ENCODE data around the gene SNX24. TPM values are rescaled to one million over a fixed set of nuclear protein-coding genes. Genes with fewer than 3 reads are reported as not detected.

Gene SNX24
- total and polyA plus RNA-seq, 9 of the 15 experiments (the other 6 are each of a cell fraction or from before 2014, with no cell fraction given) = 5.3 to 10.1 (median 7.9) TPM

DNA sequence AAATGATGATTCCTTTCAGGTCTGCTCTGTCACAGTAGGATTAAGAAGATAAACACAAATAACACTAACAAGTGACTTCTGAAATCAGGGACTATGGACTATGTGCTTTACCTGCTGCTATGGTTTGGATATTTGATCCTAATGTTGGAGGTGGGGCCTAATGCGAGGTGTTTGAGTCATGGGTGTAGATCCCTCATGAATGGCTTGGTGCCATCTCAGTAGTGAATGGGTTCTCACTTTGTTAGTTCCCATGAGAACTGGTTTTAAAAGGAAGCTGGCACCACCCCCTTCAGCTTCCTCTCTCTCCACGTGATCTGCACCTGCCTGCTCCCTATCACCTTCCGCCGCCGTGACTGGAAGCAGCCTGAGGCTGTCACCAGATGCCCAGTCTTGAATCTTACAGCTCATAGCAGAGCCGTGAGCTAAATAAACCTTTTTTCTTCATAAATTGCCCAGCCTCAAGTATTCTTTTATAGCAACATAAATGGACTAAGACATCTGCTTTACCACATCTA, 187.8 kb downstream of the SNX24 start:
- FAIRE-seq = no peak

More for the DNA sequence above, 187.8 kb downstream of the SNX24 start:
- no peak for ATAC-seq
- DNase-seq (ENCODE audit: extremely low read depth in 1 of 4, low spot score in 3 of 4) = no peak
- WGBS (ENCODE audit: insufficient coverage, low coverage, missing lambda C conversion rate) = 22% methylated on average over 6 of the region's 6 CpGs
- ChIA-PET POLR2A (no interaction called here), CTCF (ENCODE audit: low intra/inter-chr PET ratio) (no interaction called here)
- Histone ChIP-seq H3K27me3 (ENCODE audit: control insufficient read depth in 2 of 2, insufficient read depth in 2 of 2, low read length in 2 of 2) (peaks cover 7 to 24% of the 10 kb centered on the region in 2 experiments; a peak in 4 of 5 replicates), H3K9me1 (ENCODE audit: control insufficient read depth, insufficient read depth, low read length) (no peaks in the 10 kb centered on the region), H3K36me3 (ENCODE audit: control insufficient read depth, insufficient read depth, low read length) (no peaks in the 10 kb centered on the region), H3K9ac (ENCODE audit: insufficient read depth in 1 of 2, low read depth in 2 of 2, low read length in 2 of 2) (no peak overlapping the region), H2AFZ (ENCODE audit: low read depth, low read length) (no peak overlapping the region), H3K4me1 (replicated peaks in 1 of 2; ENCODE audit: control insufficient read depth in 2 of 2, insufficient read depth in 2 of 2, low read length in 2 of 2) (peaks cover 2 to 18% of the 10 kb centered on the region in 2 experiments; a peak in 2 of 5 replicates), H3K27ac (ENCODE audit: extremely low read depth, low read depth, low read length) (no peak overlapping the region), H4K20me1 (replicated peaks; ENCODE audit: control insufficient read depth, insufficient read depth, low read length) (no peaks in the 10 kb centered on the region), H3K79me2 (ENCODE audit: control insufficient read depth, insufficient read depth, low read length) (no peaks in the 10 kb centered on the region), H3K4me2 (ENCODE audit: insufficient read depth, low read length) (no peak overlapping the region), H3K4me3 (no peak overlapping the region), H3K9me3 (replicated peaks; ENCODE audit: control insufficient read depth, insufficient read depth, low read depth, low read length) (no peaks in the 10 kb centered on the region)
- intact Hi-C loops (cut with micrococcal nuclease) = loop anchor here (10.0 kb wide), 1 partner anchor 582 kb away; no protein-coding TSS in a partner anchor
- no TSS peak for BruUV-seq (replicated peaks)
- TF ChIP-seq, protein P1, sequence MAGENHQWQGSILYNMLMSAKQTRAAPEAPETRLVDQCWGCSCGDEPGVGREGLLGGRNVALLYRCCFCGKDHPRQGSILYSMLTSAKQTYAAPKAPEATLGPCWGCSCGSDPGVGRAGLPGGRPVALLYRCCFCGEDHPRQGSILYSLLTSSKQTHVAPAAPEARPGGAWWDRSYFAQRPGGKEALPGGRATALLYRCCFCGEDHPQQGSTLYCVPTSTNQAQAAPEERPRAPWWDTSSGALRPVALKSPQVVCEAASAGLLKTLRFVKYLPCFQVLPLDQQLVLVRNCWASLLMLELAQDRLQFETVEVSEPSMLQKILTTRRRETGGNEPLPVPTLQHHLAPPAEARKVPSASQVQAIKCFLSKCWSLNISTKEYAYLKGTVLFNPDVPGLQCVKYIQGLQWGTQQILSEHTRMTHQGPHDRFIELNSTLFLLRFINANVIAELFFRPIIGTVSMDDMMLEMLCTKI (IDR thresholded peaks at IDR 0.05; ENCODE audit: partially characterized antibody) = no peak
- TF ChIP-seq, protein P2, sequence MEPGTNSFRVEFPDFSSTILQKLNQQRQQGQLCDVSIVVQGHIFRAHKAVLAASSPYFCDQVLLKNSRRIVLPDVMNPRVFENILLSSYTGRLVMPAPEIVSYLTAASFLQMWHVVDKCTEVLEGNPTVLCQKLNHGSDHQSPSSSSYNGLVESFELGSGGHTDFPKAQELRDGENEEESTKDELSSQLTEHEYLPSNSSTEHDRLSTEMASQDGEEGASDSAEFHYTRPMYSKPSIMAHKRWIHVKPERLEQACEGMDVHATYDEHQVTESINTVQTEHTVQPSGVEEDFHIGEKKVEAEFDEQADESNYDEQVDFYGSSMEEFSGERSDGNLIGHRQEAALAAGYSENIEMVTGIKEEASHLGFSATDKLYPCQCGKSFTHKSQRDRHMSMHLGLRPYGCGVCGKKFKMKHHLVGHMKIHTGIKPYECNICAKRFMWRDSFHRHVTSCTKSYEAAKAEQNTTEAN (CRISPR knock-in tag; IDR thresholded peaks at IDR 0.05) = no peak
- TF ChIP-seq, protein P3, sequence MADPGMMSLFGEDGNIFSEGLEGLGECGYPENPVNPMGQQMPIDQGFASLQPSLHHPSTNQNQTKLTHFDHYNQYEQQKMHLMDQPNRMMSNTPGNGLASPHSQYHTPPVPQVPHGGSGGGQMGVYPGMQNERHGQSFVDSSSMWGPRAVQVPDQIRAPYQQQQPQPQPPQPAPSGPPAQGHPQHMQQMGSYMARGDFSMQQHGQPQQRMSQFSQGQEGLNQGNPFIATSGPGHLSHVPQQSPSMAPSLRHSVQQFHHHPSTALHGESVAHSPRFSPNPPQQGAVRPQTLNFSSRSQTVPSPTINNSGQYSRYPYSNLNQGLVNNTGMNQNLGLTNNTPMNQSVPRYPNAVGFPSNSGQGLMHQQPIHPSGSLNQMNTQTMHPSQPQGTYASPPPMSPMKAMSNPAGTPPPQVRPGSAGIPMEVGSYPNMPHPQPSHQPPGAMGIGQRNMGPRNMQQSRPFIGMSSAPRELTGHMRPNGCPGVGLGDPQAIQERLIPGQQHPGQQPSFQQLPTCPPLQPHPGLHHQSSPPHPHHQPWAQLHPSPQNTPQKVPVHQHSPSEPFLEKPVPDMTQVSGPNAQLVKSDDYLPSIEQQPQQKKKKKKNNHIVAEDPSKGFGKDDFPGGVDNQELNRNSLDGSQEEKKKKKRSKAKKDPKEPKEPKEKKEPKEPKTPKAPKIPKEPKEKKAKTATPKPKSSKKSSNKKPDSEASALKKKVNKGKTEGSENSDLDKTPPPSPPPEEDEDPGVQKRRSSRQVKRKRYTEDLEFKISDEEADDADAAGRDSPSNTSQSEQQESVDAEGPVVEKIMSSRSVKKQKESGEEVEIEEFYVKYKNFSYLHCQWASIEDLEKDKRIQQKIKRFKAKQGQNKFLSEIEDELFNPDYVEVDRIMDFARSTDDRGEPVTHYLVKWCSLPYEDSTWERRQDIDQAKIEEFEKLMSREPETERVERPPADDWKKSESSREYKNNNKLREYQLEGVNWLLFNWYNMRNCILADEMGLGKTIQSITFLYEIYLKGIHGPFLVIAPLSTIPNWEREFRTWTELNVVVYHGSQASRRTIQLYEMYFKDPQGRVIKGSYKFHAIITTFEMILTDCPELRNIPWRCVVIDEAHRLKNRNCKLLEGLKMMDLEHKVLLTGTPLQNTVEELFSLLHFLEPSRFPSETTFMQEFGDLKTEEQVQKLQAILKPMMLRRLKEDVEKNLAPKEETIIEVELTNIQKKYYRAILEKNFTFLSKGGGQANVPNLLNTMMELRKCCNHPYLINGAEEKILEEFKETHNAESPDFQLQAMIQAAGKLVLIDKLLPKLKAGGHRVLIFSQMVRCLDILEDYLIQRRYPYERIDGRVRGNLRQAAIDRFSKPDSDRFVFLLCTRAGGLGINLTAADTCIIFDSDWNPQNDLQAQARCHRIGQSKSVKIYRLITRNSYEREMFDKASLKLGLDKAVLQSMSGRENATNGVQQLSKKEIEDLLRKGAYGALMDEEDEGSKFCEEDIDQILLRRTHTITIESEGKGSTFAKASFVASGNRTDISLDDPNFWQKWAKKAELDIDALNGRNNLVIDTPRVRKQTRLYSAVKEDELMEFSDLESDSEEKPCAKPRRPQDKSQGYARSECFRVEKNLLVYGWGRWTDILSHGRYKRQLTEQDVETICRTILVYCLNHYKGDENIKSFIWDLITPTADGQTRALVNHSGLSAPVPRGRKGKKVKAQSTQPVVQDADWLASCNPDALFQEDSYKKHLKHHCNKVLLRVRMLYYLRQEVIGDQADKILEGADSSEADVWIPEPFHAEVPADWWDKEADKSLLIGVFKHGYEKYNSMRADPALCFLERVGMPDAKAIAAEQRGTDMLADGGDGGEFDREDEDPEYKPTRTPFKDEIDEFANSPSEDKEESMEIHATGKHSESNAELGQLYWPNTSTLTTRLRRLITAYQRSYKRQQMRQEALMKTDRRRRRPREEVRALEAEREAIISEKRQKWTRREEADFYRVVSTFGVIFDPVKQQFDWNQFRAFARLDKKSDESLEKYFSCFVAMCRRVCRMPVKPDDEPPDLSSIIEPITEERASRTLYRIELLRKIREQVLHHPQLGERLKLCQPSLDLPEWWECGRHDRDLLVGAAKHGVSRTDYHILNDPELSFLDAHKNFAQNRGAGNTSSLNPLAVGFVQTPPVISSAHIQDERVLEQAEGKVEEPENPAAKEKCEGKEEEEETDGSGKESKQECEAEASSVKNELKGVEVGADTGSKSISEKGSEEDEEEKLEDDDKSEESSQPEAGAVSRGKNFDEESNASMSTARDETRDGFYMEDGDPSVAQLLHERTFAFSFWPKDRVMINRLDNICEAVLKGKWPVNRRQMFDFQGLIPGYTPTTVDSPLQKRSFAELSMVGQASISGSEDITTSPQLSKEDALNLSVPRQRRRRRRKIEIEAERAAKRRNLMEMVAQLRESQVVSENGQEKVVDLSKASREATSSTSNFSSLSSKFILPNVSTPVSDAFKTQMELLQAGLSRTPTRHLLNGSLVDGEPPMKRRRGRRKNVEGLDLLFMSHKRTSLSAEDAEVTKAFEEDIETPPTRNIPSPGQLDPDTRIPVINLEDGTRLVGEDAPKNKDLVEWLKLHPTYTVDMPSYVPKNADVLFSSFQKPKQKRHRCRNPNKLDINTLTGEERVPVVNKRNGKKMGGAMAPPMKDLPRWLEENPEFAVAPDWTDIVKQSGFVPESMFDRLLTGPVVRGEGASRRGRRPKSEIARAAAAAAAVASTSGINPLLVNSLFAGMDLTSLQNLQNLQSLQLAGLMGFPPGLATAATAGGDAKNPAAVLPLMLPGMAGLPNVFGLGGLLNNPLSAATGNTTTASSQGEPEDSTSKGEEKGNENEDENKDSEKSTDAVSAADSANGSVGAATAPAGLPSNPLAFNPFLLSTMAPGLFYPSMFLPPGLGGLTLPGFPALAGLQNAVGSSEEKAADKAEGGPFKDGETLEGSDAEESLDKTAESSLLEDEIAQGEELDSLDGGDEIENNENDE (IDR thresholded peaks at IDR 0.05; ENCODE audit: low read depth, low read length) = no peak
- in situ Hi-C loops (cut with MboI) = no loop called here
